ENCODE data around the gene SIGLEC9. TPM values are rescaled to one million over a fixed set of nuclear protein-coding genes. Genes with fewer than 3 reads are reported as not detected.

The SIGLEC9 gene
- total RNA-seq, 1 experiment from 2014 or later = not detected

GRCh38 chr19:51076631-51077213 lies 48.0 kb upstream of the SIGLEC9 start:
- POLR2A ChIA-PET = no interaction called here
- ATAC-seq (no peak), DNase-seq (ENCODE audit: low read depth, low spot score) (no peak)
- no peak overlapping the region for H3K27ac ChIP-seq (ENCODE audit: low read depth, low read length)
- no TSS peak for BruUV-seq (replicated peaks)
- CTCF ChIA-PET = no interaction called here
- H3K4me1 ChIP-seq (ENCODE audit: control insufficient read depth in 1 of 2, insufficient read depth in 2 of 2, low read length in 2 of 2) = no peaks in the 10 kb centered on the region
- no peaks in the 10 kb centered on the region for H3K79me2 ChIP-seq (ENCODE audit: insufficient read depth, low read length)
- H3K9ac ChIP-seq (ENCODE audit: low read length) = no peak overlapping the region
- no peak overlapping the region for H3K4me3 ChIP-seq (replicated peaks in 1 of 2; ENCODE audit: low read depth in 1 of 2, low read length in 2 of 2)
- no peaks in the 10 kb centered on the region for H3K27me3 ChIP-seq (ENCODE audit: insufficient read depth, low read length)
- no peaks in the 10 kb centered on the region for H3K36me3 ChIP-seq (ENCODE audit: control insufficient read depth in 1 of 2, insufficient read depth in 2 of 2, low read length in 2 of 2)
- intact Hi-C loops (cut with micrococcal nuclease) = no loop called here
- H3K4me2 ChIP-seq (ENCODE audit: low read length) = no peak overlapping the region
- RAD21 ChIA-PET (ENCODE audit: low non-redundant PET in 1 of 2, low total read pairs in 2 of 2, uncharacterized antibody in 2 of 2, unreplicated experiment in 2 of 2) = no interaction called here
- H4K20me1 ChIP-seq (ENCODE audit: insufficient read depth) = no peaks in the 10 kb centered on the region
- no peak overlapping the region for H2AFZ ChIP-seq (ENCODE audit: low read depth, low read length, poor library complexity, severe bottlenecking)
- H3K9me3 ChIP-seq (ENCODE audit: control insufficient read depth in 1 of 2, insufficient read depth in 1 of 2, low read depth in 1 of 2, low read length in 2 of 2) = no peaks in the 10 kb centered on the region
- TF ChIP-seq, protein P1, sequence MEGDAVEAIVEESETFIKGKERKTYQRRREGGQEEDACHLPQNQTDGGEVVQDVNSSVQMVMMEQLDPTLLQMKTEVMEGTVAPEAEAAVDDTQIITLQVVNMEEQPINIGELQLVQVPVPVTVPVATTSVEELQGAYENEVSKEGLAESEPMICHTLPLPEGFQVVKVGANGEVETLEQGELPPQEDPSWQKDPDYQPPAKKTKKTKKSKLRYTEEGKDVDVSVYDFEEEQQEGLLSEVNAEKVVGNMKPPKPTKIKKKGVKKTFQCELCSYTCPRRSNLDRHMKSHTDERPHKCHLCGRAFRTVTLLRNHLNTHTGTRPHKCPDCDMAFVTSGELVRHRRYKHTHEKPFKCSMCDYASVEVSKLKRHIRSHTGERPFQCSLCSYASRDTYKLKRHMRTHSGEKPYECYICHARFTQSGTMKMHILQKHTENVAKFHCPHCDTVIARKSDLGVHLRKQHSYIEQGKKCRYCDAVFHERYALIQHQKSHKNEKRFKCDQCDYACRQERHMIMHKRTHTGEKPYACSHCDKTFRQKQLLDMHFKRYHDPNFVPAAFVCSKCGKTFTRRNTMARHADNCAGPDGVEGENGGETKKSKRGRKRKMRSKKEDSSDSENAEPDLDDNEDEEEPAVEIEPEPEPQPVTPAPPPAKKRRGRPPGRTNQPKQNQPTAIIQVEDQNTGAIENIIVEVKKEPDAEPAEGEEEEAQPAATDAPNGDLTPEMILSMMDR (IDR thresholded peaks at IDR 0.05 in 2 of 3, conservative IDR thresholded peaks at IDR 0.05 in 1 of 3; ENCODE audit: borderline replicate concordance in 1 of 3, insufficient read depth in 1 of 3, low read depth in 2 of 3, low read length in 2 of 3) = no peak
- TF ChIP-seq ZNF274 (IDR thresholded peaks at IDR 0.05; ENCODE audit: low read depth, low read length) (no peak), ZFX (IDR thresholded peaks at IDR 0.05) (no peak), YY1 (IDR thresholded peaks at IDR 0.05; ENCODE audit: extremely low read depth, insufficient replicate concordance, low read depth, low read length) (no peak), EZH2phosphoT487 (IDR thresholded peaks at IDR 0.05; ENCODE audit: borderline replicate concordance) (no peak), TCF7L2 (IDR thresholded peaks at IDR 0.05; ENCODE audit: borderline replicate concordance, extremely low read depth, insufficient read depth, insufficient read length) (no peak), POLR2AphosphoS5 (IDR thresholded peaks at IDR 0.05; ENCODE audit: low read depth, low read length) (no peak), EGR1 (IDR thresholded peaks at IDR 0.05; ENCODE audit: low read depth) (no peak), SIN3A (IDR thresholded peaks at IDR 0.05; ENCODE audit: low read depth) (no peak), ELF1 (IDR thresholded peaks at IDR 0.05; ENCODE audit: borderline replicate concordance, low read depth) (no peak), CEBPB (IDR thresholded peaks at IDR 0.05; ENCODE audit: low read depth) (no peak), JUND (IDR thresholded peaks at IDR 0.05) (no peak), SRF (IDR thresholded peaks at IDR 0.05; ENCODE audit: low read depth) (no peak)
- TF ChIP-seq, protein P2, sequence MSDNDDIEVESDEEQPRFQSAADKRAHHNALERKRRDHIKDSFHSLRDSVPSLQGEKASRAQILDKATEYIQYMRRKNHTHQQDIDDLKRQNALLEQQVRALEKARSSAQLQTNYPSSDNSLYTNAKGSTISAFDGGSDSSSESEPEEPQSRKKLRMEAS (IDR thresholded peaks at IDR 0.05) = no peak
- TF ChIP-seq, protein P3, sequence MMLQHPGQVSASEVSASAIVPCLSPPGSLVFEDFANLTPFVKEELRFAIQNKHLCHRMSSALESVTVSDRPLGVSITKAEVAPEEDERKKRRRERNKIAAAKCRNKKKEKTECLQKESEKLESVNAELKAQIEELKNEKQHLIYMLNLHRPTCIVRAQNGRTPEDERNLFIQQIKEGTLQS (IDR thresholded peaks at IDR 0.05) = no peak
- H3K9me2 ChIP-seq (ENCODE audit: insufficient read depth) = no peaks in the 10 kb centered on the region

Measured in HCT116 (cell line).